Chondrocyte (in vitro differentiated cells): ENCODE results near the gene LMF2. TPM values are rescaled to one million over a fixed set of nuclear protein-coding genes. Genes with fewer than 3 reads are reported as not detected.

Experiments
- DNase-seq: peaks from one replicate; pipeline ENCODE4 v3.0.0; 2021; ENCODE audit warnings: mixed read lengths, low spot score
- H3K27ac Mint-ChIP-seq: one replicate; pipeline ENCODE4 v1.8.0; 2021; ENCODE audit warnings: mild to moderate bottlenecking, moderate library complexity, mixed read lengths; ENCODE audit not compliant: unreplicated experiment
- H3K27me3 Mint-ChIP-seq: 2 replicates; pipeline ENCODE4 v1.8.0; 2021; ENCODE audit warnings: low read depth, mixed read lengths
- H3K36me3 Mint-ChIP-seq: 2 replicates; pipeline ENCODE4 v1.8.0; 2021; ENCODE audit warnings: low read depth, mixed read lengths
- H3K4me1 Mint-ChIP-seq: 2 replicates; pipeline ENCODE4 v1.8.0; 2021; ENCODE audit warnings: low read depth, mild to moderate bottlenecking, mixed read lengths
- H3K4me3 Mint-ChIP-seq: one replicate; pipeline ENCODE4 v1.8.0; 2021; ENCODE audit warnings: mild to moderate bottlenecking, moderate library complexity, mixed read lengths; ENCODE audit not compliant: unreplicated experiment
- H3K9me3 Mint-ChIP-seq: 2 replicates; pipeline ENCODE4 v1.8.0; 2021; ENCODE audit warnings: low read depth, mixed read lengths
- total RNA-seq: library from RNA; stranded (reverse); gene quantifications from 3 replicates; pipeline ENCODE4 v1.2.1, GENCODE V29; 2021
- TF ChIP-seq, protein P1 (sequence below): fragments of 200-600 bp; sonication (generic); IDR thresholded peaks from 2 replicates; pipeline ENCODE4 v1.5.0; 2021; ENCODE audit warnings: antibody characterized with exemption, mild to moderate bottlenecking, moderate library complexity

LMF2 gene
- total RNA-seq, 1 donor from 2014 or later, result 120 TPM

- Mint-ChIP-seq H3K9me3 (no peaks in the 10 kb centered on the region), H3K27ac (peak overlapping the region; percentile 92), H3K36me3 (peaks cover 3% of the 10 kb centered on the region), H3K27me3 (no peaks in the 10 kb centered on the region), H3K4me3 (peak overlapping the region; percentile 70), H3K4me1 (peaks cover 49% of the 10 kb centered on the region)
- peak; percentile 95 for DNase-seq
- TF ChIP-seq, protein P1, sequence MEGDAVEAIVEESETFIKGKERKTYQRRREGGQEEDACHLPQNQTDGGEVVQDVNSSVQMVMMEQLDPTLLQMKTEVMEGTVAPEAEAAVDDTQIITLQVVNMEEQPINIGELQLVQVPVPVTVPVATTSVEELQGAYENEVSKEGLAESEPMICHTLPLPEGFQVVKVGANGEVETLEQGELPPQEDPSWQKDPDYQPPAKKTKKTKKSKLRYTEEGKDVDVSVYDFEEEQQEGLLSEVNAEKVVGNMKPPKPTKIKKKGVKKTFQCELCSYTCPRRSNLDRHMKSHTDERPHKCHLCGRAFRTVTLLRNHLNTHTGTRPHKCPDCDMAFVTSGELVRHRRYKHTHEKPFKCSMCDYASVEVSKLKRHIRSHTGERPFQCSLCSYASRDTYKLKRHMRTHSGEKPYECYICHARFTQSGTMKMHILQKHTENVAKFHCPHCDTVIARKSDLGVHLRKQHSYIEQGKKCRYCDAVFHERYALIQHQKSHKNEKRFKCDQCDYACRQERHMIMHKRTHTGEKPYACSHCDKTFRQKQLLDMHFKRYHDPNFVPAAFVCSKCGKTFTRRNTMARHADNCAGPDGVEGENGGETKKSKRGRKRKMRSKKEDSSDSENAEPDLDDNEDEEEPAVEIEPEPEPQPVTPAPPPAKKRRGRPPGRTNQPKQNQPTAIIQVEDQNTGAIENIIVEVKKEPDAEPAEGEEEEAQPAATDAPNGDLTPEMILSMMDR, result no peak
Observed at GRCh38 chr22:50526834-50527801, 19.6 kb upstream of the LMF2 start.

DNA sequence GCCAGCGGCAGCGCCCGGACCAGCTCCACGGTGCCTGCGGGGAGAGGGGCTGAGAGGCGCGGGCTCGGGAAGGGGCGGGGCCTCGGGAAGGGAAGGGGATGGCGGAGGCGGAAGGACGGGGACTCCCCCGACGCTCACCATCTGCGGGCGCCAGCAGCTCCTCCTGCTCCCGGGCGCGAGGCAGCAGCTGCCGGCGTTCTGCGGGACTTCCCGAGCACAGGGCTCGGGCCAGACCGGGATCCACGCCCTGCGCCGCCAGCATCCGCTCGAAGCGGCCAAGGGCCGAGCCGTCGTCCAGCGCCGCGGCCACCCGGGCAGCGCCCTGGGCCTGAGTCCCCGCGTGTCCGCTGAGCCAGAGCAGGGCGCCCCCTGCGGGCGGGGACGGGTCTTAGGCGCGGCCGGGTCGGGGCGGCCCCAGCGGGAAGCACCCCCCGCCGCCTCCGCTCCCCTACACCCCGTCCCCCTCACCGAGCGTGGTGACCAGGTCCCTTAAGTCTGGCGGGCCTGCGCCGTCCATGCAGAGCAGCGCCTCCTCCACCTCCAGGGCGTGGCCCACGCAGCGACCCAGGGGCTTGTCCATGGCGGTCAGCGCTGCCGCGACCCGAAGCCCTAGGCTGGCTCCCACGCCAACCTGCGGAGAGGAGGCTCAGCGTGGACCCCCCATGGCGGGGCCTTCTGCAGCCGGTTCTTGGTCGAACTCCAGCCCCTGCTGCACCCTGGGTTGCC is 18.8 kb upstream of the LMF2 start:
- H3K27me3 Mint-ChIP-seq, result no peaks in the 10 kb centered on the region
- TF ChIP-seq, protein P1, result peak; percentile 79
- H3K9me3 Mint-ChIP-seq, result no peaks in the 10 kb centered on the region
- peaks cover 49% of the 10 kb centered on the region for H3K4me1 Mint-ChIP-seq
- H3K4me3 Mint-ChIP-seq, result peak overlapping the region; percentile 70
- peak overlapping the region; percentile 92 for H3K27ac Mint-ChIP-seq
- peak; percentile 92 for DNase-seq
- H3K36me3 Mint-ChIP-seq, result peaks cover 3% of the 10 kb centered on the region

DNA sequence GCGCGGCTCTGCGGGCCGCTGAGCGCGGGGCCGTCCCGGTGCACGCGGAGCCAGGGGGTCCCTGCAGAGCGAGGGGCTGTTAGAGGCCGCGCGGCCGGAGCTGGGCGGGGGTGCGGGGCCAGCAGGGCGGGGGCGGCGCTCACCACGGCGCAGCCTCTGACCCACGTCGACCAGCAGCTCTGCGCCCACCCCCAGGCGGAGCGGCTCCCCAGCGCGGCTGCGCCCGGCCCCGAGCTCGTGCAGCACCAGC is 18.3 kb upstream of the LMF2 start:
- no peaks in the 10 kb centered on the region for H3K27me3 Mint-ChIP-seq
- peak overlapping the region; percentile 95 for H3K4me3 Mint-ChIP-seq
- H3K27ac Mint-ChIP-seq, result no peak overlapping the region
- TF ChIP-seq, protein P1, result no peak
- H3K36me3 Mint-ChIP-seq, result peaks cover 3% of the 10 kb centered on the region
- H3K9me3 Mint-ChIP-seq, result no peaks in the 10 kb centered on the region
- peaks cover 46% of the 10 kb centered on the region for H3K4me1 Mint-ChIP-seq
- no peak for DNase-seq

DNA sequence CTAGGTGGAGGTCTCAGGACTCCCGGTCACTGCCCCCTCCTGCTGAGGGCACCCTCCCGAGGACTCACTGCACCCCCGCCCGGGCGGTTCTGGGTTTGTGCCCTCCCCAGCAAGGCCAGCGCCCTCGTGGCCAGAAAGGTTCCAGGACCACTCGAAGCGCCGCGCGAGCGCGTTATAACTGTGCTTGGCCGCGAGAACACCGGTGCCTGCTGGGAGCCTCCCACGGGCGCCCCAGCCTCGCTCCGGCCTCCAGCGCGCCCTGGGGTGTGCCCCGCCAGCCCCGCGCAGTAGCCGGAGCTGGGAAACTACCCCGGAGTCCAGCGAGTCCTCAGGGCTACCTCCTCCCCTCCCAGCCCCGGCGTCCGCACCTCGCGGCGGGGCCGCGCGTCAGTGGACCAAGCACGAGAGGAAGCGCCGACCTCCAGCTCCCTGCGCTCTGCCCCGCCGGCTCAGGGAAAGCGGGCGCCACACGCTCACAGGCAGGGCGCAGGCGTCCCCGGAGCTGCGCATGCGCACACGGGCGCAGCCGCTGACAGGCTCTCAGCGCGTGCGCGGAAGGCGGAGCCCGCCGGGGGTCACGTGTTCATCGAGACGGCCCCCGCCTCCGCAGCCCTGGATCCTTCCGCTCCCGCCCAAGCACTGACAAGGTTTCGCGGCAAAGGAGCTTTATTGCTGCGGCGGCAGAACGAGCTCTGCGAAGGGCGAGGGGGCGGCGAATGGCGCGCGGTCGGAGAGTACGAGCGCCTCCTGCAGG is 17.8 kb upstream of the LMF2 start, which contains the start of gene SCO2:
Gene SCO2, minus strand, starts transcription at position 495 of the 754 bp plus-strand sequence. CDS start 1,187 bp downstream, outside the sequence.
- peaks cover 3% of the 10 kb centered on the region for H3K36me3 Mint-ChIP-seq
- peak within 1 kb of the TSS; percentile 92 for H3K27ac Mint-ChIP-seq
- H3K4me1 Mint-ChIP-seq, result peaks cover 46% of the 10 kb centered on the region
- TF ChIP-seq, protein P1, result peak; percentile 73
- peak; percentile 97 for DNase-seq
- no peaks in the 10 kb centered on the region for H3K9me3 Mint-ChIP-seq
- H3K4me3 Mint-ChIP-seq, result peak within 1 kb of the TSS; percentile 95
- H3K27me3 Mint-ChIP-seq, result no peaks in the 10 kb centered on the region

GRCh38 chr22:50524676-50525103 is 17.2 kb upstream of the LMF2 start:
- DNase-seq, result peak; percentile 69
- Mint-ChIP-seq H3K36me3 (peaks cover 4% of the 10 kb centered on the region), H3K9me3 (no peaks in the 10 kb centered on the region), H3K27me3 (no peaks in the 10 kb centered on the region), H3K4me1 (peaks cover 46% of the 10 kb centered on the region), H3K27ac (peak overlapping the region; percentile 89), H3K4me3 (peak overlapping the region; percentile 95)
- TF ChIP-seq, protein P1, result no peak
